Measurements from ENCODE around the gene TMEFF1. TPM values are rescaled to one million over a fixed set of nuclear protein-coding genes. Genes with fewer than 3 reads are reported as not detected.

Gene TMEFF1
- total RNA-seq, 1 donor from 2014 or later = 0.80 TPM

DNA sequence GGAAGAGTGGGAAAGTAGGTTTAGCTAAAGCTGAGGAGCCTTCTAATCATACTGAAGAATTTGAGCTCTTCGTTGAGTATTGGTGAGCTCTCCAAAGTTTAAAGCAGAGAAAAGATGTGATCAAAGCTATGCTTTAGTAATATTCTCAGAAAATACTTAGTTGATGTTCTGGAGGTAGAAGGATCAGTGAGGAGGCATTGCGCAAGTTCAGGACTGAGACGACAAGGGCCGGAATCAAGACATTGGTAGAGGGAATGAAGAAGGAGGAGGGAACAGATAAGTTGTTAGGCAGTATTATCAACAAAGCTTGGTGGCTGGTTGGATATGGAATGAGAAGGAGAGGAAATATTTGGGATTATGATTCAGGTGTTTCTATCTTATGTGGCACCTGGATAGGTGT, 112.0 kb downstream of the TMEFF1 start:
- no peak for ATAC-seq

DNA sequence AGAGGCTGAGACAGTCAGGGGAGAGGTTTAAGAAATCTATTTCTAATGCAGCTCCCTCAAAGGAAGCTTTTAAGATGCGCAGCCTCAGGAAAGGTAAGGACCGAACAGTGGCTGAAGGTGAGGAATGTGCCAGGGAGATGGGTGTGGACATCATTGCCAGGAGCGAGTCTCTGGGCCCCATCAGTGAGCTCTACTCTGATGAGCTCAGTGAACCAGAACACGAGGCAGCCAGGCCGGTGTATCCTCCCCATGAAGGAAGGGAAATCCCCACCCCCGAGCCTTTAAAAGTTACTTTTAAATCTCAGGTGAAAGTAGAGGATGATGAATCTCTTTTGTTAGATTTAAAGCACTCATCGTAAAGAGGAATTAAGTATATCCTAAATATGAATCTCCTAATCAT, 113.1 kb downstream of the TMEFF1 start:
- TF ChIP-seq, protein P1, sequence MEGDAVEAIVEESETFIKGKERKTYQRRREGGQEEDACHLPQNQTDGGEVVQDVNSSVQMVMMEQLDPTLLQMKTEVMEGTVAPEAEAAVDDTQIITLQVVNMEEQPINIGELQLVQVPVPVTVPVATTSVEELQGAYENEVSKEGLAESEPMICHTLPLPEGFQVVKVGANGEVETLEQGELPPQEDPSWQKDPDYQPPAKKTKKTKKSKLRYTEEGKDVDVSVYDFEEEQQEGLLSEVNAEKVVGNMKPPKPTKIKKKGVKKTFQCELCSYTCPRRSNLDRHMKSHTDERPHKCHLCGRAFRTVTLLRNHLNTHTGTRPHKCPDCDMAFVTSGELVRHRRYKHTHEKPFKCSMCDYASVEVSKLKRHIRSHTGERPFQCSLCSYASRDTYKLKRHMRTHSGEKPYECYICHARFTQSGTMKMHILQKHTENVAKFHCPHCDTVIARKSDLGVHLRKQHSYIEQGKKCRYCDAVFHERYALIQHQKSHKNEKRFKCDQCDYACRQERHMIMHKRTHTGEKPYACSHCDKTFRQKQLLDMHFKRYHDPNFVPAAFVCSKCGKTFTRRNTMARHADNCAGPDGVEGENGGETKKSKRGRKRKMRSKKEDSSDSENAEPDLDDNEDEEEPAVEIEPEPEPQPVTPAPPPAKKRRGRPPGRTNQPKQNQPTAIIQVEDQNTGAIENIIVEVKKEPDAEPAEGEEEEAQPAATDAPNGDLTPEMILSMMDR (IDR thresholded peaks at IDR 0.05) = no peak
- H3K27ac ChIP-seq = no peak overlapping the region
- H3K9me3 ChIP-seq = no peaks in the 10 kb centered on the region
- no peaks in the 10 kb centered on the region for H3K27me3 ChIP-seq (ENCODE audit: low read depth)
- intact Hi-C loops (cut with DNase I) = no loop called here
- DNase-seq (no peak), ATAC-seq (no peak)
- H3K36me3 ChIP-seq = no peaks in the 10 kb centered on the region
- H3K4me3 ChIP-seq = no peak overlapping the region
- H3K4me1 ChIP-seq = no peaks in the 10 kb centered on the region

More for the DNA sequence above, 112.0 kb downstream of the TMEFF1 start:
- DNase-seq = no peak
- no peaks in the 10 kb centered on the region for H3K36me3 ChIP-seq
- H3K9me3 ChIP-seq = no peaks in the 10 kb centered on the region
- H3K27me3 ChIP-seq (ENCODE audit: low read depth) = no peaks in the 10 kb centered on the region
- TF ChIP-seq, protein P1 (IDR thresholded peaks at IDR 0.05) = no peak
- intact Hi-C loops (cut with DNase I) = no loop called here
- H3K4me3 ChIP-seq = no peak overlapping the region
- no peaks in the 10 kb centered on the region for H3K4me1 ChIP-seq
- no peak overlapping the region for H3K27ac ChIP-seq

DNA sequence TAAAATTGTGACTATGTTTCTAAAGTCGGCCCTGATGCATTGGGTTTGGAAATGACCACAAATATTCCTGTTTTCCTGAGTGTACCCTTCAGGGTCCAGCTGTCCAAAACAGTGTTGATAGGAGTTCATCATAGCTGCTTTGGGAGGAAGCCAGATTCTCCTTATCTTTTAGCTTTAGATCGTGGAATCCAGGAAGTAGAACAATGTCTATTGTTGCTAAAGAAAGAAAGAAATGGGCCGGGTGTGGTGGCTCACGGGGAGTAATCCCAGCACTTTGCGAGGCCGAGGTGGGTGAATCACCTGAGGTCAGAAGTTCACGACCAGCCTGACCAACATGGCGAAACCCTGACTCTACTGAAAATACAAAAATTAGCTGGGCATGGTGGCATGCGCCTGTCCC, 114.4 kb downstream of the TMEFF1 start:
- TF ChIP-seq, protein P1 (IDR thresholded peaks at IDR 0.05) = no peak
- no peak for DNase-seq
- no peak overlapping the region for H3K27ac ChIP-seq
- no peaks in the 10 kb centered on the region for H3K36me3 ChIP-seq
- H3K9me3 ChIP-seq = no peaks in the 10 kb centered on the region
- H3K4me3 ChIP-seq = no peak overlapping the region
- no peak for ATAC-seq
- intact Hi-C loops (cut with DNase I) = no loop called here
- H3K27me3 ChIP-seq (ENCODE audit: low read depth) = no peaks in the 10 kb centered on the region
- no peaks in the 10 kb centered on the region for H3K4me1 ChIP-seq

DNA sequence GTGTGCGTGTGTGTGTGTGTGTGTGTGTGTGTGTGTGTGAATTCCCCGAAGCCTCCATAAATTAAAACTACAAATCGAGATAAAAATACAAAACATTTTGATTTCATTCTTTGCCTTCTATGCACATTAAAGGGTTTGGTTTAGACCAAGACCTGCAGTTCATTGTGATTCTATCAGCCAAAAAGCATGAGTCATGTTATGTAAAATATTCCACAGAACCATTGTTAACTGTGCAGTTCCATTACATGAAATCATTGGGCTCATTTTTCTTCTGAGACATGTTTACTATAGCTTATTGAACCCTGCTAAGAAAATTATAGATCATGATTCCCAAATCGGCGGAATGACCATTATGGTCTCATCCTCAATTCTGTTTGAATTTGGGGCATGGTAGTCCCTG, 116.6 kb downstream of the TMEFF1 start:
- no peak for DNase-seq
- Histone ChIP-seq H3K36me3 (no peaks in the 10 kb centered on the region), H3K9me3 (no peaks in the 10 kb centered on the region), H3K27me3 (ENCODE audit: low read depth) (no peaks in the 10 kb centered on the region), H3K27ac (no peak overlapping the region), H3K4me1 (no peaks in the 10 kb centered on the region), H3K4me3 (no peak overlapping the region)
- no peak for ATAC-seq
- TF ChIP-seq, protein P1 (IDR thresholded peaks at IDR 0.05) = no peak
- intact Hi-C loops (cut with DNase I) = no loop called here

DNA sequence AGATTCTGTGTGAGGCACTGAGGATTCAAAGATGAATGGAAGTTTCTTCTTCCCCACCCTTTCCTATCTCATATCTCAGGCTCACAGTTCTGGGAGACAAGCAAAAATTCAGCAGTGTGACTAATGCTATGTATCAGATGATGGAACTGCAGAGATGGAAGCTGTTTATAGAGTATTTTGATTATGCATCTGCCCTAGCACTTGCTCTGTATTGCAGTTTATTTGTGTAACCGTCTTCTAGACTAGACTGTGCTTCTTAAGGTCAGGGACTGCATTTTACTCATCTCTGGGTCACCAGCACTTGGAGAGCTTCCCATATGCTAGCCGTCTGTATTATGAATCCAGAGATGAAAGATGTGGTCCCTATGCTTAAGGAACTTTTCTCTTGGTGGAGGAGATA, 117.5 kb downstream of the TMEFF1 start:
- DNase-seq = no peak
- Histone ChIP-seq H3K27ac (no peak overlapping the region), H3K9me3 (no peaks in the 10 kb centered on the region), H3K36me3 (no peaks in the 10 kb centered on the region), H3K4me3 (no peak overlapping the region), H3K27me3 (ENCODE audit: low read depth) (no peaks in the 10 kb centered on the region), H3K4me1 (no peaks in the 10 kb centered on the region)
- intact Hi-C loops (cut with DNase I) = no loop called here
- TF ChIP-seq, protein P1 (IDR thresholded peaks at IDR 0.05) = no peak
- no peak for ATAC-seq

DNA sequence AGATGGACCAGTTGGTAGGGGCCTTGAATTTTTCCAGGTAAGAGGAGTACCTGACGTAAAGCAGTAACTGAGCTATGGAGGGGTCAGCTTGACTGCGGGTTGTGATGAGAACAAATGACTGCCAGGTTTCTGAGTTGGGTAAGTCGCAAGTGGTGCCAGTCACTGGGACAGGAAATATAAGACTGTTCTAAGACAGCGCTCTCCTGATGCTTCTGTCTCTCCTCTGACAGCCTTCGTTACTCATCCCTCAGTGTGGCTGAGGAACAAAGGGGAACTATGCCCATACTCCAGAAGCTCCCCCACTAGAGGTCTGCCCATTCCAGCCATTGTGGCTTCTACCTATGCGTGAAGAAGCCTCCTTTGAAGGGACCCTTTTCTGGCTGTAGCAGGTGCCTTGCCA, 118.2 kb downstream of the TMEFF1 start:
- Histone ChIP-seq H3K4me3 (no peak overlapping the region), H3K9me3 (no peaks in the 10 kb centered on the region), H3K36me3 (no peaks in the 10 kb centered on the region), H3K27me3 (ENCODE audit: low read depth) (no peaks in the 10 kb centered on the region), H3K27ac (no peak overlapping the region), H3K4me1 (no peaks in the 10 kb centered on the region)
- DNase-seq (no peak), ATAC-seq (no peak)
- TF ChIP-seq, protein P1 (IDR thresholded peaks at IDR 0.05) = no peak
- intact Hi-C loops (cut with DNase I) = no loop called here
